OCI-LY7 (cell line): Measurements from ENCODE around the gene ADAMTS2. TPM values are rescaled to one million over a fixed set of nuclear protein-coding genes. Genes with fewer than 3 reads are reported as not detected.

Source experiments
- BruUV-seq: library from RNA; stranded (reverse); fragments of 400-500 nt; replicated peaks from 2 replicates; lab custom pipeline; 2021; lab: Mats Ljungman, UMichigan
- CTCF ChIA-PET: fragments of 300-600 bp; sonication (Branson Sonifier 250); formaldehyde crosslinking; loops from one replicate; lab custom pipeline; 2022; ENCODE audit warnings: antibody characterized with exemption; ENCODE audit not compliant: unreplicated experiment; lab: Charles Lee
- POLR2A ChIA-PET: fragments of 300-600 bp; sonication (Branson Sonifier 250); formaldehyde crosslinking; loops from one replicate; lab custom pipeline; 2022; ENCODE audit warnings: antibody characterized with exemption; lab: Charles Lee
- DNase-seq: peaks from one replicate; pipeline ENCODE4 v3.0.0-alpha.2; 2015; ENCODE audit warnings: low spot score
- H2AFZ ChIP-seq: fragments of 200-600 bp; sonication (generic), shearing (Covaris generic); 2 replicates; pipeline ENCODE4 v1.6.1; 2014; ENCODE audit warnings: mild to moderate bottlenecking, antibody characterized with exemption, low read length, moderate library complexity
- H3K27ac ChIP-seq: fragments of 200-600 bp; sonication (generic); 2 replicates; pipeline ENCODE4 v1.5.1; 2014; ENCODE audit warnings: mixed run types, low read depth, mild to moderate bottlenecking, moderate library complexity, low read length, inconsistent platforms; ENCODE audit not compliant: poor library complexity, severe bottlenecking
- H3K36me3 ChIP-seq: fragments of 200-600 bp; sonication (generic); 2 replicates; pipeline ENCODE4 v1.6.1; 2014; ENCODE audit warnings: mild to moderate bottlenecking, antibody characterized with exemption, low read length, moderate library complexity, mixed read lengths; ENCODE audit not compliant: insufficient read depth
- H3K4me1 ChIP-seq: fragments of 200-600 bp; sonication (generic); 2 replicates; pipeline ENCODE4 v1.5.1; 2014; ENCODE audit warnings: mild to moderate bottlenecking, low read length; ENCODE audit not compliant: insufficient read depth, poor library complexity, severe bottlenecking
- H3K4me2 ChIP-seq: fragments of 200-600 bp; sonication (generic); 2 replicates; pipeline ENCODE4 v1.6.1; 2014; ENCODE audit warnings: mild to moderate bottlenecking, low read length
- H3K4me3 ChIP-seq: fragments of 200-600 bp; sonication (generic); 2 replicates; pipeline ENCODE4 v1.5.1; 2014; ENCODE audit warnings: mild to moderate bottlenecking, low read depth, low read length; ENCODE audit not compliant: poor library complexity, severe bottlenecking
- H3K79me2 ChIP-seq: fragments of 200-600 bp; sonication (generic); 2 replicates; pipeline ENCODE4 v1.6.1; 2016; ENCODE audit warnings: low read depth, mild to moderate bottlenecking, low read length, moderate library complexity, mixed read lengths; ENCODE audit not compliant: insufficient read depth
- H3K9me2 ChIP-seq: fragments of 200-600 bp; sonication (generic); 2 replicates; pipeline ENCODE4 v1.6.1; 2016; ENCODE audit warnings: mild to moderate bottlenecking, low read length, mixed read lengths; ENCODE audit not compliant: insufficient read depth
- H3K9me3 ChIP-seq: fragments of 200-600 bp; sonication (generic); 2 replicates; pipeline ENCODE4 v1.6.1; 2014; ENCODE audit warnings: mild to moderate bottlenecking, mixed run types, low read length, mixed read lengths
- H4K20me1 ChIP-seq: fragments of 200-600 bp; sonication (generic); 2 replicates; pipeline ENCODE4 v1.6.1; 2014; ENCODE audit warnings: mild to moderate bottlenecking, antibody characterized with exemption, low read length, moderate library complexity, mixed read lengths; ENCODE audit not compliant: insufficient read depth
- EZH2phosphoT487 ChIP-seq: fragments of 200-600 bp; sonication (generic); IDR thresholded peaks from 2 replicates; pipeline ENCODE4 v1.6.1; 2018; ENCODE audit warnings: low read depth, borderline replicate concordance, mild to moderate bottlenecking, mixed run types, antibody characterized with exemption, low read length, moderate library complexity, mixed read lengths
- intact Hi-C: fragments of 100-400 bp; cut with micrococcal nuclease; formaldehyde crosslinking; loops from one replicate; pipeline ENCODE4 v1.10.0; 2022; ENCODE audit not compliant: unreplicated experiment
- total RNA-seq, 2 experiments: library from RNA; depleted of rRNA in 1 of 2; stranded (reverse); fragments of >200 nt in 1 of 2; shearing (Covaris generic) in 1 of 2; gene quantifications; 2 replicates each; pipeline ENCODE4 v1.2.3, GENCODE V29; 2014 to 2022
- TF ChIP-seq, protein P1 (sequence below): fragments of 200-600 bp; sonication (generic); conservative IDR thresholded peaks from 2 replicates; pipeline ENCODE4 v1.5.1; 2014; ENCODE audit warnings: mild to moderate bottlenecking, antibody characterized with exemption, low read length, moderate library complexity, mixed read lengths

Gene ADAMTS2
- total RNA-seq, 2 experiments from 2014 or later, result not detected

DNA sequence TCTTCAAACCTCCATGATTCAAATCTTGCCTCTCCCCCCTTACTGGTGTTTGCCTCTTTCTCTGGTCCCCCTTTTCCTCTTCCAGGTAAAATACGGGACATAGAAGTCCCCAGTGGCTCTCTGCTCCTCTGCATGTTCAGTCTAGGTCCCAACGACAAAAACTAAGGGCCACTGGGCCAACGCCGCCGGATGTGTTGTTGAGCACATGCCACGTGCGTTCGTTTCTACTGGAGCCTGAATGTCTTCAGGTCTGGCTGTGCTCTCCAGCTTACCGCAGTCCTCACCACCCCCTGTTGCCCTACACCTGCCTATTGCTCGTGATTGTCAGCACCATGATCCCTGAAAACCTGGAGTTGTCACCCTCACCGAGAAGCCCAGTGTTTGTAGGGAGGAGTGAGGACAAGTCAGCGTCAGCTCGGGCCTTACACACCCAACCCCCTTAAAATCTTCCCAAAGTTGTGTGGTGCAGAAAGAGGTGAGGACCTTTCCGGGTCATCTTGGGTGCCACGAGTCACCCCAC lies 2.8 kb upstream of the ADAMTS2 start:
- Histone ChIP-seq H3K36me3 (no peaks in the 10 kb centered on the region), H3K4me3 (no peak overlapping the region), H4K20me1 (no peaks in the 10 kb centered on the region), H3K27ac (no peak overlapping the region), H3K9me3 (no peaks in the 10 kb centered on the region), H3K4me1 (no peaks in the 10 kb centered on the region), H2AFZ (no peak overlapping the region), H3K79me2 (no peaks in the 10 kb centered on the region), H3K9me2 (no peaks in the 10 kb centered on the region), H3K4me2 (no peak overlapping the region)
- intact Hi-C loops, result no loop called here
- ChIA-PET CTCF (no interaction called here), POLR2A (no interaction called here)
- no peak for DNase-seq
- BruUV-seq, result no TSS peak
- no peak for TF ChIP-seq EZH2phosphoT487
- TF ChIP-seq, protein P1, sequence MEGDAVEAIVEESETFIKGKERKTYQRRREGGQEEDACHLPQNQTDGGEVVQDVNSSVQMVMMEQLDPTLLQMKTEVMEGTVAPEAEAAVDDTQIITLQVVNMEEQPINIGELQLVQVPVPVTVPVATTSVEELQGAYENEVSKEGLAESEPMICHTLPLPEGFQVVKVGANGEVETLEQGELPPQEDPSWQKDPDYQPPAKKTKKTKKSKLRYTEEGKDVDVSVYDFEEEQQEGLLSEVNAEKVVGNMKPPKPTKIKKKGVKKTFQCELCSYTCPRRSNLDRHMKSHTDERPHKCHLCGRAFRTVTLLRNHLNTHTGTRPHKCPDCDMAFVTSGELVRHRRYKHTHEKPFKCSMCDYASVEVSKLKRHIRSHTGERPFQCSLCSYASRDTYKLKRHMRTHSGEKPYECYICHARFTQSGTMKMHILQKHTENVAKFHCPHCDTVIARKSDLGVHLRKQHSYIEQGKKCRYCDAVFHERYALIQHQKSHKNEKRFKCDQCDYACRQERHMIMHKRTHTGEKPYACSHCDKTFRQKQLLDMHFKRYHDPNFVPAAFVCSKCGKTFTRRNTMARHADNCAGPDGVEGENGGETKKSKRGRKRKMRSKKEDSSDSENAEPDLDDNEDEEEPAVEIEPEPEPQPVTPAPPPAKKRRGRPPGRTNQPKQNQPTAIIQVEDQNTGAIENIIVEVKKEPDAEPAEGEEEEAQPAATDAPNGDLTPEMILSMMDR, result no peak

GRCh38 chr5:179347581-179347980 lies 2.3 kb upstream of the ADAMTS2 start:
- DNase-seq, result no peak
- intact Hi-C loops, result no loop called here
- CTCF ChIA-PET, result no interaction called here
- no TSS peak for BruUV-seq
- TF ChIP-seq, protein P1, result no peak
- no peak for TF ChIP-seq EZH2phosphoT487
- H3K4me1 ChIP-seq, result no peaks in the 10 kb centered on the region
- H3K79me2 ChIP-seq, result no peaks in the 10 kb centered on the region
- no peak overlapping the region for H2AFZ ChIP-seq
- no peaks in the 10 kb centered on the region for H4K20me1 ChIP-seq
- H3K9me2 ChIP-seq, result no peaks in the 10 kb centered on the region
- H3K27ac ChIP-seq, result no peak overlapping the region
- POLR2A ChIA-PET, result no interaction called here
- no peaks in the 10 kb centered on the region for H3K9me3 ChIP-seq
- H3K4me3 ChIP-seq, result no peak overlapping the region
- no peak overlapping the region for H3K4me2 ChIP-seq
- no peaks in the 10 kb centered on the region for H3K36me3 ChIP-seq

- Histone ChIP-seq H3K27ac (no peak overlapping the region), H3K9me2 (no peaks in the 10 kb centered on the region), H3K36me3 (no peaks in the 10 kb centered on the region), H3K79me2 (no peaks in the 10 kb centered on the region), H3K4me2 (no peak overlapping the region), H2AFZ (no peak overlapping the region), H4K20me1 (no peaks in the 10 kb centered on the region), H3K4me1 (no peaks in the 10 kb centered on the region), H3K4me3 (no peak overlapping the region), H3K9me3 (no peaks in the 10 kb centered on the region)
- DNase-seq, result no peak
- intact Hi-C loops, result no loop called here
- ChIA-PET CTCF (no interaction called here), POLR2A (no interaction called here)
- BruUV-seq, result no TSS peak
- no peak for TF ChIP-seq EZH2phosphoT487
- TF ChIP-seq, protein P1, result no peak
These were observed 1.6 kb upstream of the ADAMTS2 start for GRCh38 chr5:179346875-179347274.
